ENCODE data around the gene PNKD. TPM values are rescaled to one million over a fixed set of nuclear protein-coding genes. Genes with fewer than 3 reads are reported as not detected.

The PNKD gene
- total RNA-seq, 1 experiment from 2014 or later: 97.7 TPM

- no peak overlapping the region for H3K4me2 ChIP-seq (ENCODE audit: low read length)
- no peaks in the 10 kb centered on the region for H3K9me2 ChIP-seq (replicated peaks; ENCODE audit: low read length)
- H3K9ac ChIP-seq (ENCODE audit: low read length): no peak overlapping the region
- CTCF ChIA-PET: no interaction called here
- peaks cover 12% of the 10 kb centered on the region for H3K79me2 ChIP-seq (ENCODE audit: low read length)
- H3K36me3 ChIP-seq (ENCODE audit: low read depth, low read length): no peaks in the 10 kb centered on the region
- POLR2A ChIA-PET (ENCODE audit: unreplicated experiment): interaction anchor here (0.6 kb wide), 1 partner anchor 25 kb away, joined by 3 read pairs; no protein-coding TSS in a partner anchor
- H2AFZ ChIP-seq (ENCODE audit: low read length): no peak overlapping the region
- no TSS peak for BruUV-seq (replicated peaks)
- ATAC-seq (no peak), DNase-seq (no peak)
- no peak overlapping the region for H3K27ac ChIP-seq (ENCODE audit: low read length)
- H3K9me3 ChIP-seq (ENCODE audit: low read length): no peaks in the 10 kb centered on the region
- no peak overlapping the region for H3K4me3 ChIP-seq (ENCODE audit: low read length)
- TF ChIP-seq EZH2 (IDR thresholded peaks at IDR 0.05; ENCODE audit: low read length, unreplicated experiment): no peak
- TF ChIP-seq EZH2phosphoT487 (IDR thresholded peaks at IDR 0.05; ENCODE audit: borderline replicate concordance, low read length): no peak
- no peak for TF ChIP-seq CTCF (conservative IDR thresholded peaks at IDR 0.05; ENCODE audit: low read depth, low read length)
- H3F3A ChIP-seq (ENCODE audit: low read length, unreplicated experiment): peaks cover 8% of the 10 kb centered on the region
- peaks cover 26% of the 10 kb centered on the region for H3K4me1 ChIP-seq (ENCODE audit: insufficient read depth, low read length)
- H4K20me1 ChIP-seq (ENCODE audit: low read length): no peaks in the 10 kb centered on the region
- intact Hi-C loops (cut with micrococcal nuclease): no loop called here
- H3K27me3 ChIP-seq (ENCODE audit: low read length): no peaks in the 10 kb centered on the region
Observed at GRCh38 chr2:218393750-218394290, 123.5 kb downstream of the PNKD start.

GRCh38 chr2:218394298-218395089 lies 124.2 kb downstream of the PNKD start:
- Histone ChIP-seq H3K27ac (ENCODE audit: low read length) (no peak overlapping the region), H3K4me2 (ENCODE audit: low read length) (no peak overlapping the region), H3K4me1 (ENCODE audit: insufficient read depth, low read length) (peaks cover 31% of the 10 kb centered on the region), H3K27me3 (ENCODE audit: low read length) (no peaks in the 10 kb centered on the region), H3K4me3 (ENCODE audit: low read length) (no peak overlapping the region), H3K9me3 (ENCODE audit: low read length) (no peaks in the 10 kb centered on the region), H3F3A (ENCODE audit: low read length, unreplicated experiment) (peaks cover 8% of the 10 kb centered on the region), H2AFZ (ENCODE audit: low read length) (no peak overlapping the region), H3K36me3 (ENCODE audit: low read depth, low read length) (no peaks in the 10 kb centered on the region), H3K9ac (ENCODE audit: low read length) (no peak overlapping the region), H3K9me2 (replicated peaks; ENCODE audit: low read length) (no peaks in the 10 kb centered on the region), H3K79me2 (ENCODE audit: low read length) (peaks cover 19% of the 10 kb centered on the region), H4K20me1 (ENCODE audit: low read length) (no peaks in the 10 kb centered on the region)
- intact Hi-C loops (cut with micrococcal nuclease): loop anchor here (5.0 kb wide), 2 partner anchors 107 to 173 kb away; partner anchors contain the start of genes CNOT9 and USP37
- ChIA-PET CTCF (no interaction called here), POLR2A (ENCODE audit: unreplicated experiment) (no interaction called here)
- TF ChIP-seq EZH2phosphoT487 (IDR thresholded peaks at IDR 0.05; ENCODE audit: borderline replicate concordance, low read length) (no peak), CTCF (conservative IDR thresholded peaks at IDR 0.05; ENCODE audit: low read depth, low read length) (no peak), EZH2 (IDR thresholded peaks at IDR 0.05; ENCODE audit: low read length, unreplicated experiment) (no peak)
- DNase-seq: no peak
- no TSS peak for BruUV-seq (replicated peaks)
- ATAC-seq: no peak

GRCh38 chr2:218395090-218395444 lies 124.7 kb downstream of the PNKD start:
- ChIA-PET POLR2A (ENCODE audit: unreplicated experiment) (no interaction called here), CTCF (no interaction called here)
- H2AFZ ChIP-seq (ENCODE audit: low read length): no peak overlapping the region
- no peaks in the 10 kb centered on the region for H4K20me1 ChIP-seq (ENCODE audit: low read length)
- no peak for ATAC-seq
- H3K4me1 ChIP-seq (ENCODE audit: insufficient read depth, low read length): peaks cover 31% of the 10 kb centered on the region
- H3K9me2 ChIP-seq (replicated peaks; ENCODE audit: low read length): no peaks in the 10 kb centered on the region
- TF ChIP-seq CTCF (conservative IDR thresholded peaks at IDR 0.05; ENCODE audit: low read depth, low read length): no peak
- no peak for TF ChIP-seq EZH2 (IDR thresholded peaks at IDR 0.05; ENCODE audit: low read length, unreplicated experiment)
- TF ChIP-seq EZH2phosphoT487 (IDR thresholded peaks at IDR 0.05; ENCODE audit: borderline replicate concordance, low read length): no peak
- no peaks in the 10 kb centered on the region for H3K9me3 ChIP-seq (ENCODE audit: low read length)
- no peaks in the 10 kb centered on the region for H3K27me3 ChIP-seq (ENCODE audit: low read length)
- no peak overlapping the region for H3K9ac ChIP-seq (ENCODE audit: low read length)
- no TSS peak for BruUV-seq (replicated peaks)
- peak overlapping the region; percentile 98; the same call in 1 of the 2 replicates for H3K4me2 ChIP-seq (ENCODE audit: low read length)
- no peak overlapping the region for H3K27ac ChIP-seq (ENCODE audit: low read length)
- H3K36me3 ChIP-seq (ENCODE audit: low read depth, low read length): no peaks in the 10 kb centered on the region
- H3F3A ChIP-seq (ENCODE audit: low read length, unreplicated experiment): peaks cover 8% of the 10 kb centered on the region
- peaks cover 21% of the 10 kb centered on the region for H3K79me2 ChIP-seq (ENCODE audit: low read length)
- intact Hi-C loops (cut with micrococcal nuclease): loop anchor here (5.0 kb wide), 2 partner anchors 108 to 172 kb away; partner anchors contain the start of genes CNOT9 and USP37
- DNase-seq: no peak
- H3K4me3 ChIP-seq (ENCODE audit: low read length): no peak overlapping the region
